Measurements from ENCODE around the gene TBR1.

GRCh38 chr2:161421686-161422085 is 5.6 kb downstream of the TBR1 start:
- TF ChIP-seq POLR2AphosphoS5 (IDR thresholded peaks at IDR 0.05; ENCODE audit: borderline replicate concordance, low read depth, low read length) (no peak), EZH2 (IDR thresholded peaks at IDR 0.05) (no peak)
